ENCODE results near the gene GRIN2A.
"Not testable (repeated sequence)": the region's sequence is repeated elsewhere in the genome, so short reads cannot be mapped to it uniquely, and the experiment has no call there.

GRIN2A gene

DNA sequence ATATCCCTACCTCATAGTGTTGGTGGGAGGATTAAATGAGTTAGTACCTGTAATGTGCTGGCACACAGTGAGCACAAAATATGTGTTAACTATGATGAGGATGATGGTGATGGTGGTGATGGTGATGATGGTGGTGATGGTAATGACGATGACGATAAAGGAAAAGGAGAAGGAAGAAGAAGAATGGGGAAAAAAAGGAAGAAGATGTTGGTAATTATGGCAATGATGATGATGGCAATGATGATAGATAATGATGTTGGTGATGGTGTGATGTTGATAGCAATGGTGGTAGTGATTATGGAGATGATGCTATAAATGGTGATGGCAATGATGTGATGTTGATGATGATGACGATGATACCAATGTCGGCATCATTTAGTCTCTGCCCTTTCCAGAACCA, 270.2 kb downstream of the GRIN2A start:
- no peak for DNase-seq (ENCODE audit: low read depth)

DNA sequence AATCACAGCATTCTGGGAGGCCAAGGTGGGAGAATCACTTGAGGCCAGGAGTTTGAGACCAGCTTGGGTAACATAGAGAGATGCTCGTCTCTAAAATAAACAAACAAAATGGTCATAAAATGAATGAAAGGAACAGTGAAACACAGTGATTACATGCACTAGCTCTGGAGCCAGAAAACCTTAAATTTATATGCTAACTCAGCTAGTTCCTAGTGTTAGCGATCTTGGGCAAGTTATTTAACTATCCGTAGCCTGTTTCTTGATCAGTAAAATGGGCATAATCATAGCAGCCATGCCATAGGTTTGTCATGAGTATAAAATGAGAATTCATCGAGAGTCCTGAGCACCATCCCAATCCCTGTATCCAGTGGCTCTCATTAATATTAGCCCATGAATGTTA, 271.0 kb downstream of the GRIN2A start:
- DNase-seq (ENCODE audit: low read depth) = no peak

DNA sequence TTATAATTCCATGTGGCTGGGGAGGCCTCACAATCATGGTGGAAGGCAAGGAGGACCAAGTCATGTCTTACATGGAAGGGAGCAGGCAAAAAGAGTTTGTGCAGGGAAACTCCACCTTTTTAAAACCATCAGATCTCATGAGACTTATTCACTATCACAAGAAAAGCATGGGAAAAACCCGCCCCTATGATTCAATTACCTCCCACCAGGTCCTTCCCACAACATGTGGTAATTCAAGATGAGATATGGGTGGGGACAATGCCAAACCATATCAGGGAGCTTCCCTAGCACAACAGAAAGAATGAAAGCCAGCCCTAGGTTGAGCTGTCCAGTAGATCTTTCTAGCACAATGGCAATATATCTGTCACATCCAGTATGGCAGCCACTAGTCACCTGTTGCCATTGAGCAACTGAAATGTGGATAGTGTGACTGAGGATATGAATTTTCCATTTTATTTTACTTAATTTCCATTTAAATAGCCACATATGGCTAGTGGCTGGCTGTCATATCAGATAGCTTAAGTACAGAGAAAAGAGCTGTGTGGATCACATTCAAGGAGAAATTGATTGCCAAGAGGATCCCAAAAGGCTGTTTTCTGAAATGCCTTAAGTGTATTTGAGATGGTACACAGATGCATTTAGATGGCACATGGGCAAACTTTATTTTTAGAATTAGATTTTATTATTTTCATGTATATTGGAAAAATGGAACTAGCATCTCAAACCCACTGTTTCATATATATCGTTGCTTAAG, 273.0 kb downstream of the GRIN2A start:
- DNase-seq (ENCODE audit: low read depth) = no peak

DNA sequence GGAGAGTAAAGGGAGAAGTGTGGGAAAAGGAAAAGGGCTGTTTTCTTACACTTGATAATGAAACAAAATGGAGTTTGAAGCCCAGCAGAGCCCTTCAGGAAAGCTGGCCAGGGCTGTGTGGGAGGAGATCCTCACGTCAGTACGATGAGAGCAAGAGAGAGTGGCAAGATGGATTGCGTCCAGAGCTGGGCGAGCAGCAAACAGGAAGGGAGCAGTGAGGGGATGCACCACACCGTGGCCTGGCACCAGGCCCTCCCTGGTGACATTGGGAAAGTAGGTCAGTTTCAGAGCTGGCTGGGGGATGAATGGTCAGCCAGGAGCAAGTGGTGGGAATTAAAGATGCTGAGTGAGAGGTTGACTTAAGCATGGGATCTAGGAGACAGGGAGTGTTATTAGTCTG, 273.6 kb downstream of the GRIN2A start:
- DNase-seq (ENCODE audit: low read depth) = no peak

DNA sequence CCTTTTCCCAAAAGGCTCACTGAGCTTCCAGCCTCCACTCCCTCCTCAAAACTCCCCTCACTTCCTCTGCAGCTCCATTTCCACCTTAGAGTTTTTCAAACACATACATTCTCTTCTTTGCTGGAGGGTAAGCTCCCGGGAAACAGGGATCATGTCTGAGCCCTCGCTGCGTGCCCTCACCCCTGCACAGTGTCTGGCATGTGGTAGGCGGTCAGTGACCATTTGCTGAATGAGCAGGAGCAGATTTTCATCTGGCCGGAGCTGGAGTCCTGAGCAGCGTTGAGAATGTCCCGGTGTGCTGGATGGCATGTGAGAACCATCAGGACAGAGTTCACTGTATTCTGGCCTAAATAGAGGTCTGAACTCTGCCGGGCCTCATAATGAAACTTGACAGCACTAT, 274.5 kb downstream of the GRIN2A start:
- no peak for DNase-seq (ENCODE audit: low read depth)

DNA sequence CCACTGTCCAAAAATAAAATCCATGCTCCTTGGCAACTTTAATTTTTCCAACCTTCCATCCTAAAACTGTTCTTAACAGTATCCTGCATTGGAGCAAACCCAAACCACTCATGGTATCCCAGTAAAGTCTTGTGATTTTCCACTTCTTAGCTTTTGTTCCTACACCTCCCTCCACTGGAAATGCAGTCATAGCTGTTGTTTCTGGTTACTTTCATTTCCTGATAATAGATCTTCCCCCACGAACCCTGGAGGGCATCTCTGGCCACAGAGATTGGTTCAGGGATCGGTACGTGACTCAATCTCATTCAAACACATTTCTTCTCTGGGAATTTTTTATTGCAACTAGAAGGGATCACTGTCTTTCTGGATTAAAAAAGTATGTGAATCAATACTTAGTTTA, 276.0 kb downstream of the GRIN2A start:
- no peak for DNase-seq (ENCODE audit: low read depth)

DNA sequence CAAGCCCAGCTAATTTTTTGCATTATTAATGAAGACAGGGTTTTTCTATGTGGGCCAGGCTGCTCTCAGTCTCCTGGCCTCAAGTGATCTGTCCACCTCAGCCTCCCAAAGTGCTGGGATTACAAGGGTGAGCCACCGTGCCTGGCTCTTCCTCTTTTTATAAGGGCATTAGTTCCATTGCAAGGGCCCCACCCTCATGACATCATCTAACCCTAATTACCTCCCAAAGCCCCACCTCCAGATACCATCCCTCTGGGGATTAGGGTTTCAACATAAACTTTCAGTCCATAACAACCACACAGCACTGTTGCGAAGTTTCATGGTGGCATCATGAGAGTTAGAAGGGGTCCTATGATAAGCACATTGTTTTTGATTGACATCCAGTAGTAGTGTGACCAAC, 277.7 kb downstream of the GRIN2A start:
- DNase-seq (ENCODE audit: low read depth) = no peak

DNA sequence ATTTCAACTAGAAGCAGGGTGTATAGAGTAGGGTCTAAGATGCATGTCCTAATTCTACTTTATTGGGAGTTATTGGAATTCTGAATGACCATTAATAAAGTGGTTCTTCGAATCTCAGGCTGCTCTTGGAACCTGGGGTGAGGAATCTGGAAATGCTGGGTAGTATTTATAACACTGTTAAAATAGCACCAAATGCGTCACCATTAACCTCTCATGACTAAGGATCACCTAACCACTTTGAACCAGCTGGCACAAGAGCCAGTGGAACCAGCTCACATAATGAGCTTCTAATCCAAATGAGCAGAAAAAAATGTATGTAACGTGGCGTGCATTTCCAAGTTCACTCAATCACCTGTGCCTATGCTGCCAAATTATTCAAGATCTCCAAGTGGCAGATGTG, 281.7 kb downstream of the GRIN2A start:
- DNase-seq (ENCODE audit: low read depth) = no peak

DNA sequence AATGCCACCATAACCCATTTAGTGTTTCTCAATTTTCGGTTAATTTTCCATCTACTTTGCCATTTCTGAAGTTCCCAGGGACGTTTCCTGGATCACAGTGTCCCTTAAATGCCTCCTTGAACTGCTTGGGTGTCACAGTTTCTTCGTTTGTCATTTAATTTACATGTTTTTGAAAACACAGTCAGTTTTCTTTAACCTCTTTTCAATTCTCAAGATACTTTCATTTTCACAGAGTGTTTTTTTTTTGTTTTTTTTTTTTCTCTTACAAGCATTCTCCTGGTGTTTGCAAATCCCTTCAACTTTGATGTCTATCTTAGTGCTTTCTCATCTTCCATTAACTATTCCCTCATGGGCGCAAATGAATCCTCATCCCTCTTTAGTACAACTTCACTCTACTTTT, 283.7 kb downstream of the GRIN2A start:
- no peak for DNase-seq (ENCODE audit: low read depth)

DNA sequence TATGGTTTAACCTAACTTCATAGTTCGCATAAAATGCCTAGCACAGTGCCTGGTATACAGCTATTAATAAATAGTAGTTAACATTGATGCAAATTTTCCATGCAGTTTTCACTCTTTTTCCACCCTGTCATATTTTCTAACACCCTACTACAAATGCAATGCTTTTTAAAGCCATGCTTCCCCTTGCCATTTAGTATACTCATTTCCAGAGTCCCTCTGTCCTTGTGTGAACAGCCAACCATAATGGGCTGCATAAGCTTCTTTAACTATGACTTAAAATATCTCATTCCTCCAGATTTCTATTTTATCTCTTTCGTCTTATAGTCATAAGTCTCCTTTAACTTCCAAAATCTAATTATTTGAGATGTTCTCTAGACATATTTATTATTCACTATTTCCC, 284.1 kb downstream of the GRIN2A start:
- no peak for DNase-seq (ENCODE audit: low read depth)

DNA sequence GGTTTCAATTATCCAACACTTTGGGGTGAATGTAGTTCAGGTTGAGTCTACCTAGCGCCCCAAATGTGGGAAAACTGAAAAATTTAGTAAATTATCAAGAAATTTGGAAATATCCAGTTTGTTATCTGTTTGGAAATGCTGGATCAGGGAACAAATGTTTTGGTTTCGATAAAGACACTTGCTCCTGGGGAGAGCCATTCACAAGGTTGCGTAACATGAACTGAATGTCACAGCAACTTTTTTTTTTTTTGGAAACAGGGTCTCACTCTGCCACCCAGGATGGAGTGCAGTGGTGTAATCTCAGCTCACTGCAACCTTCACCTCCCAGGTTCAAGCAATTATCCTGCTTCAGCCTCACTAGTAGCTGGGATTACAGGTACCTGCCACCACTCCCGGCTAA, 286.4 kb downstream of the GRIN2A start:
- no peak for DNase-seq (ENCODE audit: low read depth)

DNA sequence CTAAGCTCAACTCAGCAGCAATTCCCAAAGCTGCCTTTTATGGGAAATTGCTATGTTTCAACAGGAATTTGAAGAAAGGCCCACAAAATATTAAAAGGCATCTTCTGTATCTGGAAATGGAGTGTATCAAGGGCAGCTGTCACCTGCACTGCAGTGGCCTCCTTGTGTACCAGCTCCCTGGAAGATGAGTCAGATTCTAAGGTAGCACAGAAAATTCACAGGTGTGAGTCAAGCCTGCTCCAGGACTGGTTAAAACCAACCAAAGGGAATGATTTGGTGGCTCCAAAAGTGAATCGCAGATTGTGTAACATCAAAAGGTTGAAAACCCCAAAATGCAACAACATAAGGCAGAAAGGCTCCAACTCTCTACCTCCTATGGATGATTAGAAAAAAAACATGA, 296.4 kb downstream of the GRIN2A start:
- DNase-seq (ENCODE audit: low read depth) = no peak

DNA sequence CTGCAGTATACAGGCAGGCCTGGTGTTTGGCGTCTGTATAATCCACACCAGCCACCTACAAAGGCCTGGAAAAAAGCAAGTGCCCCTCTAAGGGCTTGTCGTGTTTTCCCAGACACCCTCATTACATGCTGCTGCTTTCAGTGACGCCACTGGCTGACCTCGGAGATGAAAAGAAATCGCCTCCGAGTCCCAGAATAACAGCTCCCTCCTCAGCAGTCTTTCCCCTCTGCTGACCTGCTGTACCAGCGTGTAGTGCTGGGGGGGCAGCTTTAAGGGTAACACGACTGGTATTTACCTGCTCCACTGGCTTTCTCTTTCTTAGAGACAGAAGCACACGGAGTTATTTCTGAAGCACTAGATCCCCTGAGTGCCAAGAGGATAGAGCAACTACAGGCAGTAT, 296.8 kb downstream of the GRIN2A start:
- no peak for DNase-seq (ENCODE audit: low read depth)

DNA sequence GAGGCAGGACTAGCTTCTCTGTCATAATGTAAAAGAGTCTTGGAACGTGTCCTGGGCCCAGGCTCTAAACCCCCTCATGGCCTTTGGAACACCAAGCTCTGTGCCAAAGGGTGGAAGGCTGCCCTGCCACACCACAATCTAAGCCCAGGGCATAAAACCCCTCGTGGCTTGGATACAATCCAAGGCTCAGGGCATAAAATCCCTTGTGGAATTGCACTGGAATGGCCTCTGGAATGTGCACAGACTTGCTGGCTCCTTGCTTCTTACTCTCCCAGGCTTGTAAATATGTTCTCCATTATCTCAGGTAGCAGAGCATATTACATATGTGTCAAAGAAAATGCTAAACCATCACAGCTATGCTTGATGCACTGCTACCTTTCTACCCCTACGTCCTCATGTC, 306.2 kb downstream of the GRIN2A start:
- DNase-seq (ENCODE audit: low read depth) = not testable (repeated sequence)

DNA sequence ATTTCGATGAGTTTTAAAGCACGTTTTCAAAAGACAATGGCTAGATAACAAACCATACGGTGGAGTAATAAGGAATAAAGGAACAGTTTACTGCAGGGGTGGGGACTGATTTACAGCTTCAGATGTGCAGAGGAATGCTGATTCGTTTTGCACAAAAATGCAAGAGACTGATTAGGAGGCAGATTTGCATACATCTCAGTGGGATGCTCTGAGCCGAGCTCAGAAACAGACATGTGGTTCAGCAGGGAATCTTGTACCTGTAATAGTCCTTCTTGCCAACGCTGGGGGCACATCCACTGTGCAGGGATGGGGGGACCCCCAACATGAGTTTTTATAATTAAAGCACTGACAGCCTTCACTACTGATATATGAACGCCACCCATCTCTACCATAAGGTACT, 308.0 kb downstream of the GRIN2A start:
- DNase-seq (ENCODE audit: low read depth) = no peak

DNA sequence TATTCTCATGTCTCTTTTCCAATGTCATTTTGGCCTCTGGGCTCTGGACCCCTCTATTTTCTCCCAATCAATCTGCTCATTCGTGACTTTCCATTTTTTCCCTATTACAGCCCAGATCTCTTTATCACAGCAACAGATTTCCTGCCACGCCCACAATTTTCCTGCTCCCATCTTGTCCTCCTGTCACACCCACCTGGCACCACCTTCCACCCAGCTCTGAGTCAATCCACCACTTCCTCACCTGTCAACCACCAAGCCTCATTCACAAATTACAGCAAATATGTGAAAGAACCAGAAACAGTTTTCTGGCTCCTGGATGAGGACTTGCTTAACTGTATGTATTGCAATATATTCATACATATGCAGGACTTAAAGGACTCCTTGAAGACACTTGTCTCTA, 311.3 kb downstream of the GRIN2A start:
- DNase-seq (ENCODE audit: low read depth) = no peak

DNA sequence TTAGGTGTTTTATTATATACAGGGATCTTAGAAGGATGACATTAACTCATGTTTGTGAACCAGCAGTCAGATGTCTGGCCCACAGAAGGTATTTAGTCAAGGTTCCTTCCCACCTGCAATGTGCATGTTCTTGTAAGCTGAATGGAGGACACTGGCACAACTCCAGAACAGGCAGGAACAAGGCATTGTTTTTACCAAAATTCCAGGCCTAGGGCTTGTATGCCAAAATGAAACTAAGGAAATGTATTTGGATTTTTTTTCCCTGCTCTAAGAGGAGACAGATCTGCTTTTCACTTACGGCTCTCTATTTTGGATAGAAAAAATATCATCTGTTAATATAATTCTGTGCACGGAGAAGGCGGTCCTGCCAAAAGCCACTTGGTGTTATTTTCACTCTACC, 312.5 kb downstream of the GRIN2A start:
- no peak for DNase-seq (ENCODE audit: low read depth)

DNA sequence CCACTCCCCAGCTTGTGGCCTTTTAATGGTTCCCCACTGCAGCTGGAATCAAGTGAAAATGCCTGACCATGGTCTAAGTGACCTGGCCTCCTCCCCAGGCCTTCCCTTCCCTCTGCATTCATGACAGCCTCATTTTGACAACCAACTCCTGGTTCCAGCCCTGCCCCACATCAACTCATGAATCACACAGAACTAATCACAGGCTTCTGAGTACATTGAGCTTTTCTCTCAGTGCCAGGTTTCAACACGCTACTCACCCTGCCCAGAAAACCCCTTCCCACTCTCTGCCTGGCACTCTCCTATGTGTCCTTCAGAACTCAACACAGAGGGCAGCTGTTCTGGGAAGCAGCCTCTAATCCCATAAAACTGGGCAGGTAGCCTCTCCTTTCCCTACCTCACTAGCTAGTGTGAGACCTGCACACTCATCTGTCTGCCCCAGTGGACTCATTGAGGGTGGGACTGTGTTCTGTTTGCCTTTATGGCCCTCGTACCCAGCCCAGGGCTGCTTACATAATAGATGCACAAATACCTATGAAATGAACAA, 313.6 kb downstream of the GRIN2A start:
- no peak for DNase-seq (ENCODE audit: low read depth)

DNA sequence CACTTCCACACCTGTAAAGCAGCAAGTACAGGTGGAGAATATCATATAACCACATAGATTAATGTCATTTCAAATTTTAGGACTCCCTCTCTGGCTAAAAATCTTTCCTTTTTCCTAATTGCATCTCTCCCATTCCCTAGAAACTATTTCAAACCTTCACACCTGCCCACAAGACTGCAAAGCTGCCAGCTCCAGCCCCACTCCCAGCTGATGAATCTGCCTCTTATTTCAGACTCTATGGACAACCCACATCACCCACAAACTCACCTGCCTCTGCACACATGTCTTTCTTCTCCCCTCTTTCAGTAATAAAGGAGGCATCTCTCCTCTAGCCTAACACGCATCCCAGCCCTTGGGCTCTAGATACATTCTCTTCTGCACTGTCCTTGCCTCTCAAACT, 315.1 kb downstream of the GRIN2A start:
- DNase-seq (ENCODE audit: low read depth) = no peak

DNA sequence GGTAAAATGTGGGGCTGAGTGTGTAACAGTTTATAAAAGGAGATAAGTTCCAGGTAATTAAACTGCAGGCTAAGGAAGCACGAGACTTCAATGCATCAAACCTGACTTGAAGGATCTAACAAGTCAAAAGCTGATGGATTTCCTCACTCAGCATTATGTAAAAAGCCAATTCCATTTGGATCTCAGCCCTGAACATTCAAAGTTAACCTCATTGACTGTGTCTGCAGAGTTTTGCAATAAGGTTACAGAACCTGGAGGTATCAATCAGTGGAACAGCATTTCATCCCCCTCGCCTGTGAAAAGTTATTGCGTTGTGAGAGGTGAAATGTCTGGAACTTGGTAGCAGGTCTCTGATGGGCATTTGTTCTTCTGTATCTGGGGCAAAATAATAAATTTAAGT, 317.8 kb downstream of the GRIN2A start:
- no peak for DNase-seq (ENCODE audit: low read depth)

DNA sequence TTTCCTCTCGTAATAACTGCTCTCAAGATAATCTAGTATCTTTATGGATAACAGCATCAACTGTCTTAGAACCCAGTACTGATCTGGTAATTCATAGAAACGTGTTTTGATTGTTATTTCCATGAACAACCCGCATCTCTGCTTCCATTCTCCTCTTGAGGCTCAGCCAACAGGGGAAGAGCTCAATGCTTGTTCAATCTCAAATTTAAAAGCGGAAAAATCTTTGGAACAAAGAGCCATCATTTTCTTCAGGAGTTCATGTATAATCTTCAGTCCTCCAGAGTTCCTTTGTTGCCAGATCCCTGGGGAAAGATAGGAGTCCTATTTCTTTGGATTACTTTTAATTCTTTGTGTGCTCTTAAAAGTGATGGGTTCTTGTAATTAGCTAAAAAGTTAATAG, 319.9 kb downstream of the GRIN2A start:
- DNase-seq (ENCODE audit: low read depth) = no peak

DNA sequence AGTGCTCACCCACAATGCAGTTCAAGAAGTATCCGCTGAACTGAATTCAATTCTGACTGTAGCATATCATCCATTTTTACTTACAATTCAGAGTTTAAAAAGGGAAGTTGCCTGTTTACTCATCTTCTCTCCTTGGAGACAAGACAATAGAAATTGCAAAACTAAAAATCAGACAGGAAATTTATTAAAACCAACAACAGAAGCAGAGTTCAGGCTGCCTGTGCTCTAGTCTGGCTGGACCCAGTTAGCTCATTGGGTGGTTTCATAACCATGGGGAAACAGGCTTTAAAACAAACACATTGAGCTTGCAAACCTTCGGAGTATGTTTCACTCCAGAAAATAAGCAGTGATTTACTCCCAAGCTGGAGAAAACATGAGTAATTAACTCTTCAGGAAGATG, 321.4 kb downstream of the GRIN2A start:
- DNase-seq (ENCODE audit: low read depth) = no peak

DNA sequence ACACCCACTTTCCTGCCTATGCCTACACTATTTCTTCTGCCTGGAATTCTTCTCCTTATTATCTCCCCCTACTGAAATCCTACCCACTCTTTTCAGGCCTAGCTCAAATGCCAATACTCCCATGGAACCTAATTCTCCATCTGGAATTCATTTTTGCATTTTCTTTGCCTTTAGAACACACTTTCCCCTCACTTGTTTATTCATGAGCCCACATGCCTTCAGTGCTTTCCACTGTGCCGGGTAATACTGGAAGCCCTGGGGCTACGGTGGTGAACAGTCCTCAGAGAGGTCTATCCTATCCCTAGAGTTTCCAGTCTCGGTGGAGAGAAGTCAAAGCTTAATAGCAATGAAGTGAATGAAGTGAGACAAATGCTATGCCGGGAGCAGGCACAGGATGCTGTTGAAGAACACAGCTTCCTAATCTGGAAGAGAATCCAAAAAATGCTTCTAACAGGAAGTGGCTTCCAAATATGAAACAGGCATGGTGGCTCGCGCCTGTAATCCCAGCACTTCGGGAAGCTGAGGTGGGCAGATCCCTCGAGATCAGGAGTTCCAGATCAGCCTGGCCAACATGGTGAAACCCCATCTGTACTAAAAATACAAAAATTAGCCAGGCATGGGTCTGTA, 322.4 kb downstream of the GRIN2A start:
- no peak for DNase-seq (ENCODE audit: low read depth)

DNA sequence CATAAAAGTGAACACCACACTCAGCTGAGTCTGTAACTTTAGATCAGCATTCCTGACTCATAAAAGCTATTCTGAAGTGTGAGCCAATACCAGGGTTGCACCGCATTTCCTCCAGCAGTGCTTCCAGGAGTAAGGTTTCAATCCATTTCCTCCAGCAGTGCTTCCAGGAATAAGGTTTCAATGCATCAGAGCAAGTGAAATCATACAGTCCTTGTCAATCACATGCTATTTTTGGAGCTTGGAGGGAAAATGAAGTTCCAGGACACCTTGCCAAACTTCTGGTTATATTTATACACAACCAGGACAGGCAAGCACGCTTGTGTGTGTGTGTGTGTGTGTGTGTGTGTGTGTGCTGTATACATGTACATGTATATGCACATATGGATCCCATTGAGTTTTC, 327.6 kb downstream of the GRIN2A start:
- no peak for DNase-seq (ENCODE audit: low read depth)
